Measurements from ENCODE around the gene ENC1. TPM values are rescaled to one million over a fixed set of nuclear protein-coding genes. Genes with fewer than 3 reads are reported as not detected.

ENC1 gene
- total RNA-seq, 2 experiments from 2014 or later = 0.78 to 0.96 TPM

- Mint-ChIP-seq H3K4me1 (no peaks in the 10 kb centered on the region), H3K36me3 (no peaks in the 10 kb centered on the region), H3K27me3 (peaks cover 29% of the 10 kb centered on the region), H3K4me3 (no peak overlapping the region), H3K27ac (no peak overlapping the region), H3K9me3 (no peaks in the 10 kb centered on the region)
- ATAC-seq (ENCODE audit: low read depth) (no peak), DNase-seq (no peak)
- POLR2A ChIA-PET = no interaction called here
Observed at GRCh38 chr5:74599148-74599547, 41.4 kb downstream of the ENC1 start.

GRCh38 chr5:74598731-74599130, 41.8 kb downstream of the ENC1 start:
- DNase-seq = no peak
- Mint-ChIP-seq H3K27ac (no peak overlapping the region), H3K4me3 (no peak overlapping the region), H3K9me3 (no peaks in the 10 kb centered on the region), H3K4me1 (no peaks in the 10 kb centered on the region), H3K36me3 (no peaks in the 10 kb centered on the region), H3K27me3 (peaks cover 25% of the 10 kb centered on the region)
- ATAC-seq (ENCODE audit: low read depth) = no peak
- POLR2A ChIA-PET = no interaction called here

GRCh38 chr5:74596927-74597326, 43.6 kb downstream of the ENC1 start:
- peaks cover 24% of the 10 kb centered on the region for H3K27me3 Mint-ChIP-seq
- no peaks in the 10 kb centered on the region for H3K36me3 Mint-ChIP-seq
- ATAC-seq (ENCODE audit: low read depth) (no peak), DNase-seq (no peak)
- POLR2A ChIA-PET = no interaction called here
- H3K4me1 Mint-ChIP-seq = no peaks in the 10 kb centered on the region
- no peak overlapping the region for H3K4me3 Mint-ChIP-seq
- no peak overlapping the region for H3K27ac Mint-ChIP-seq
- no peaks in the 10 kb centered on the region for H3K9me3 Mint-ChIP-seq

- no peaks in the 10 kb centered on the region for H3K4me1 Mint-ChIP-seq
- H3K4me3 Mint-ChIP-seq = no peak overlapping the region
- no peaks in the 10 kb centered on the region for H3K36me3 Mint-ChIP-seq
Observed at GRCh38 chr5:74595143-74595925, 45.2 kb downstream of the ENC1 start.

GRCh38 chr5:74594137-74595040, 46.1 kb downstream of the ENC1 start:
- POLR2A ChIA-PET = no interaction called here
- no peaks in the 10 kb centered on the region for H3K36me3 Mint-ChIP-seq

More at GRCh38 chr5:74595143-74595925, 45.2 kb downstream of the ENC1 start:
- POLR2A ChIA-PET = no interaction called here
- Mint-ChIP-seq H3K9me3 (no peaks in the 10 kb centered on the region), H3K27me3 (peaks cover 32% of the 10 kb centered on the region), H3K27ac (no peak overlapping the region)
- DNase-seq (no peak), ATAC-seq (ENCODE audit: low read depth) (no peak)

GRCh38 chr5:74589204-74590056, 51.1 kb downstream of the ENC1 start:
- Mint-ChIP-seq H3K9me3 (no peaks in the 10 kb centered on the region), H3K36me3 (no peaks in the 10 kb centered on the region), H3K27me3 (peaks cover 32% of the 10 kb centered on the region), H3K27ac (no peak overlapping the region), H3K4me3 (no peak overlapping the region), H3K4me1 (no peaks in the 10 kb centered on the region)
- no peak for ATAC-seq (ENCODE audit: low read depth)
- POLR2A ChIA-PET = no interaction called here
- no peak for DNase-seq

More at GRCh38 chr5:74594137-74595040, 46.1 kb downstream of the ENC1 start:
- Mint-ChIP-seq H3K4me1 (no peaks in the 10 kb centered on the region), H3K27ac (no peak overlapping the region), H3K4me3 (no peak overlapping the region), H3K9me3 (no peaks in the 10 kb centered on the region), H3K27me3 (peaks cover 26% of the 10 kb centered on the region)
- no peak for DNase-seq
- no peak for ATAC-seq (ENCODE audit: low read depth)

GRCh38 chr5:74588415-74588814, 52.1 kb downstream of the ENC1 start:
- Mint-ChIP-seq H3K27ac (no peak overlapping the region), H3K9me3 (no peaks in the 10 kb centered on the region), H3K36me3 (no peaks in the 10 kb centered on the region), H3K4me3 (no peak overlapping the region), H3K27me3 (peaks cover 40% of the 10 kb centered on the region), H3K4me1 (no peaks in the 10 kb centered on the region)
- DNase-seq (no peak), ATAC-seq (ENCODE audit: low read depth) (no peak)
- POLR2A ChIA-PET = no interaction called here

GRCh38 chr5:74587890-74588289, 52.6 kb downstream of the ENC1 start:
- no peak for ATAC-seq (ENCODE audit: low read depth)

GRCh38 chr5:74587300-74587699, 53.2 kb downstream of the ENC1 start:
- Mint-ChIP-seq H3K36me3 (no peaks in the 10 kb centered on the region), H3K4me3 (no peak overlapping the region), H3K27me3 (peaks cover 43% of the 10 kb centered on the region), H3K9me3 (no peaks in the 10 kb centered on the region), H3K4me1 (no peaks in the 10 kb centered on the region), H3K27ac (no peak overlapping the region)
- POLR2A ChIA-PET = no interaction called here
- DNase-seq = no peak
- ATAC-seq (ENCODE audit: low read depth) = no peak

More at GRCh38 chr5:74587890-74588289, 52.6 kb downstream of the ENC1 start:
- H3K4me3 Mint-ChIP-seq = no peak overlapping the region
- H3K27me3 Mint-ChIP-seq = peaks cover 41% of the 10 kb centered on the region
- POLR2A ChIA-PET = no interaction called here
- no peaks in the 10 kb centered on the region for H3K9me3 Mint-ChIP-seq
- H3K27ac Mint-ChIP-seq = no peak overlapping the region
- no peak for DNase-seq
- H3K4me1 Mint-ChIP-seq = no peaks in the 10 kb centered on the region
- H3K36me3 Mint-ChIP-seq = no peaks in the 10 kb centered on the region

- DNase-seq (no peak), ATAC-seq (ENCODE audit: low read depth) (no peak)
- Mint-ChIP-seq H3K4me1 (no peaks in the 10 kb centered on the region), H3K36me3 (no peaks in the 10 kb centered on the region), H3K4me3 (no peak overlapping the region), H3K9me3 (no peaks in the 10 kb centered on the region), H3K27ac (no peak overlapping the region), H3K27me3 (peaks cover 43% of the 10 kb centered on the region)
- POLR2A ChIA-PET = no interaction called here
Observed at GRCh38 chr5:74586856-74587255, 53.7 kb downstream of the ENC1 start.

GRCh38 chr5:74582853-74583252, 57.7 kb downstream of the ENC1 start:
- Mint-ChIP-seq H3K4me3 (no peak overlapping the region), H3K27me3 (peaks cover 32% of the 10 kb centered on the region), H3K36me3 (no peaks in the 10 kb centered on the region), H3K4me1 (peaks cover 12% of the 10 kb centered on the region), H3K9me3 (no peaks in the 10 kb centered on the region), H3K27ac (no peak overlapping the region)
- no peak for DNase-seq
- POLR2A ChIA-PET = no interaction called here
- ATAC-seq (ENCODE audit: low read depth) = no peak

- DNase-seq (no peak), ATAC-seq (ENCODE audit: low read depth) (no peak)
- Mint-ChIP-seq H3K9me3 (no peaks in the 10 kb centered on the region), H3K36me3 (no peaks in the 10 kb centered on the region), H3K27ac (no peak overlapping the region), H3K4me1 (peaks cover 16% of the 10 kb centered on the region), H3K27me3 (peaks cover 32% of the 10 kb centered on the region), H3K4me3 (no peak overlapping the region)
- POLR2A ChIA-PET = no interaction called here
Observed at GRCh38 chr5:74581988-74582365, 58.6 kb downstream of the ENC1 start.

- no peaks in the 10 kb centered on the region for H3K36me3 Mint-ChIP-seq
- H3K4me1 Mint-ChIP-seq = peaks cover 25% of the 10 kb centered on the region
- no peak for ATAC-seq (ENCODE audit: low read depth)
- peaks cover 23% of the 10 kb centered on the region for H3K27me3 Mint-ChIP-seq
- H3K9me3 Mint-ChIP-seq = no peaks in the 10 kb centered on the region
- no peak overlapping the region for H3K4me3 Mint-ChIP-seq
- H3K27ac Mint-ChIP-seq = no peak overlapping the region
- POLR2A ChIA-PET = no interaction called here
- no peak for DNase-seq
Observed at GRCh38 chr5:74580729-74581109, 59.8 kb downstream of the ENC1 start.

Measured in activated naive CD8-positive, alpha-beta T cell treated with anti-CD3 and anti-CD28 coated beads, Interleukin-2, amount 10 ng/mL, durations not matched to agents 7 days and 5 days (primary cell).